ENCODE data around the gene ASB8.

GRCh38 chr12:48191096-48191495, 33.8 kb upstream of the ASB8 start:
- TF ChIP-seq CTCF (IDR thresholded peaks at IDR 0.05 in 8 of 11, conservative IDR thresholded peaks at IDR 0.05 in 3 of 11) = no peak
- no peak for TF ChIP-seq POLR2A (IDR thresholded peaks at IDR 0.05)

All from spleen (tissue), 7 donors.